SW480 (cell line): ENCODE measurements around the gene UBXN7.
"Not testable (repeated sequence)": the region's sequence is repeated elsewhere in the genome, so short reads cannot be mapped to it uniquely, and the experiment has no call there.

Experiments used
- DNase-seq: peaks from one replicate; pipeline ENCODE4 v3.0.0-alpha.2; 2016; ENCODE audit warnings: low spot score

UBXN7 gene

DNA sequence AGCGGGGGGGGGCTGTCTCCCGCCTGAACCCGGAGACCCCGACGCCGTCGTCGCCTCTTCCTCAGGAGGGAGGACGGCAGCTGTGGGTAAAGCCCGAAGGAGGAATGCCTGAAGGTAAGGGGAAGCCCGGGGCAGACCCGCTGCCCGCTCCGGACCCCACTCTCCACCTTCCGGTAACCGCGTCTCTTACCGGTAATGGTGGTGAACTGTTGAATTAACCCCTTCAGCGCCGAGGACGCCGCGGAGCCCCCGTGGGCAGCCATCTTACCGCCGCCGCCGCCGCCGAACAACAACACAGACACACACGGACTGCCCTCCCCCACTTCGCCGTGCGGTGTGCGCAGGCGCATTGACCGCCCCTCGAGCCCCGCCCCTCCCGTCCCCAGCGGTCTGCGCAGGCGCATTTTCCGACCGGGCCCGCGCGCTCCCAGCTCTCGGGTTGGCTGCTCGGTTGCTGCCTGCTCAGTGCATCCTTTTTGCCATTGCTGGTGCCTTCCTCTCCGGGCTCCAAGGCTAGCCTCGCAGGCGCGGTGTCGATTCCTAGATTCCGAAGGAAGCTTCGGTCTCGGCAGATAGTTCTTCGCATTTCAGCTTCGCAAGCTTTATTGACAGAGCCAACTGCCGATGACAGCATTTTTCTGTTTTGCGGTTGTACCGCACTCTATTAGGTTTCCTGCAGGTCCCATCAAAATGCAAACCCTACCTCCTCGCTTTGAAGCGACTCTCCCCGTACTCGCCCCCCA, at the start of gene UBXN7:
Gene UBXN7, minus strand, starts transcription at position 291 of the 743 bp plus-strand sequence. Its CDS starts 28 bp downstream, at position 263.
- DNase-seq: peak; percentile 92

GRCh38 chr3:196477678-196478077, 45.5 kb upstream of the UBXN7 start:
- DNase-seq: no peak

GRCh38 chr3:196472286-196472685, 40.1 kb upstream of the UBXN7 start:
- DNase-seq: no peak

DNA sequence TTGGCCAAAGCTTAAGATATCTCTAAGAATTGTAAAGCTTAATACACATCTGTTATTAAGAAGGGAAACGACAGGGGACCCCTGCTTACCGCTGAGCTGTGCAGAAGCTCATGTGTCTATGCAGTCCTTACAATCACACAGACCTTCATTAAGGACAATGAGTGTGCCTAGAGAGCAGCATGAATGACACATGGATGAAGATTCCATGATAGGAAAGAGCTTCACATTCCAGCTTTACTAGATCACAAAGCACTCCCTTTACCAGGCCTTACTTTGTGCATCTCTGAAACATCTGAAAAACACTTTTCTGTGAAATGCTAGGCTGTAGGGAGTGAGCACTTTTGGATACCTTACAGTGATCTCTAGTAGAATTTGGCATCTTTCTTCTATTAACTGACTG, 39.3 kb upstream of the UBXN7 start:
- peak; percentile 18 for DNase-seq

DNA sequence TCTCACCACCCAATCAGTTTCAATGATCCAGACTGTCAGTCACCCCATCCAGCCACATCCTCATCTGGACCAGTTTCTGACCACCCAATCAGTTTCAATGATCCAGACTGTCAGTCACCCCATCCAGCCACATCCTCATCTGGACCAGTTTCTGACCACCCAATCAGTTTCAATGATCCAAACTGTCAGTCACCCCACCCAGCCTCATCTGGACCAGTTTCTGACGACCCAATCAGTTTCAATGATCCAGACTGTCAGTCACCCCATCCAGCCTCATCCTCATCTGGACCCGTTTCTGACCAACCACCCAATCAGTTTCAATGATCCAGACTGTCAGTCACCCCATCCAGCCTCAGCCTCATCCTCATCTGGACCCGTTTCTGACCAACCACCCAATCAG, 38.0 kb upstream of the UBXN7 start:
- not testable (repeated sequence) for DNase-seq

- no peak for DNase-seq
Observed at GRCh38 chr3:196463804-196464203, 31.6 kb upstream of the UBXN7 start.

- DNase-seq: no peak
Observed at GRCh38 chr3:196463478-196463756, 31.2 kb upstream of the UBXN7 start.

DNA sequence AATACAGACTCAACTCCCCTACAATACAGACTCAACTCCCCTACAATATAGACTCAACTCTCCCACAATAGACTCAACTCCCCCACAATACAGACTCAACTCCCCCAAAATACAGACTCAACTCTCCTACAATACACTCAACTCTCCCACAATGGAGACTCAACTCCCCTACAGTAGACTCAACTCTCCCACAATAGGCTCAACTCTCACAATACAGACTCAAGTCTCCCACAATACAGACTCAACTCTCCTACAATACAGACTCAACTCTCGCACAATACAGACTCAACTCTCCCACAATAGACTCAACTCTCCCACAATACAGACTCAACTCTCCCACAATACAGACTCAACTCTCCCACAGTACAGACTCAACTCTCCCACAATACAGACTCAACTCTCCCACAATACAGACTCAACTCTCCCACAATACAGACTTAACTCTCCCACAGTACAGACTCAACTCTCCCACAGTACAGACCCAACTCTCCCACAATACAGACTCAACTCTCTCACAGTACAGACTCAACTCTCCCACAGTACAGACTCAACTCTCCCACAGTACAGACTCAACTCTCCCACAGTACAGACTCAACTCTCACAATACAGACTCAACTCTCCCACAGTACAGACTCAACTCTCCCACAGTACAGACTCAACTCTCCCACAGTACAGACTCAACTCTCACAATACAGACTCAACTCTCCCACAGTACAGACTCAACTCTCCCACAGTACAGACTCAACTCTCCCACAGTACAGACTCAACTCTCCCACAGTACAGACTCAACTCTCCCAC, 30.7 kb upstream of the UBXN7 start:
- not testable (repeated sequence) for DNase-seq

GRCh38 chr3:196458063-196458462, 25.8 kb upstream of the UBXN7 start:
- DNase-seq: no peak

GRCh38 chr3:196457470-196457869, 25.2 kb upstream of the UBXN7 start:
- DNase-seq: not testable (repeated sequence)

DNA sequence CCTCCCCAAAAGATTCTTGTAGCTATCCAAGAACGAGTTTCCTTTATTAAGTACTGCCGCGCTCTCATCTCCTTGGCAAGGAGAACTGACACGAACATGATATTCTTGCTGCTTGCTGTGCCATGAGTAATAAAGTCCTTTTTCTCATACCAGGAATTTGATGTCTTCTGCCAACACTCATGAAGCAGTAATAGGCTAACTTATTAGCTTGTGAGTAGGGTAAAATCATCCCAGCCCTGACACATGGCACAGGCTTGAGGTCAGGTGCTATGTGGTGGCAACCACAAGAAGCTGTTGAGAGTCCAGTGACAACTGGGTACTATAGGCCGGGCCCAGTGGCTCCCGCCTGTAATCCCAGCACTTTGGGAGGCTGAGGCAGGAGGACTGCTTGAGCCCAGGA, 22.7 kb upstream of the UBXN7 start:
- DNase-seq: no peak

DNA sequence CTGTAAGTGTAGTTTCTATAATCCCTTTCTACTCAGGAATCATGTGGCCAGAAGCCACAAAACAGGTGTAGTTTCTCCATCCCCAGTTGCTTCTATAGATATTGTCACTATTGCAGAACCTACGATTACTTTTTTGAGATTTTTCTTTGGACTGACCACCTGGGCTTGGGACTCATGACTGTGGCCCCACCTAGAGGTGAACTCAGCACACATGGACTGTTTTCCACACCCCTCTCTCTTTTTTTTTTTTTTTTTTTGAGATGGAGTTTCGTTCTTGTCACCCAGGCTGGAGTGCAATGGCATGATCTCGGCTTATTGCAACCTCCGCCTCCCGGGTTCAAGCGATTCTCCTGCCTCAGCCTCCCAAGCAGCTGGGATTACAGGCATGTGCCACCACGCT, 13.2 kb upstream of the UBXN7 start:
- DNase-seq: peak; percentile 27

- DNase-seq: no peak
Observed at GRCh38 chr3:196444500-196444894, 12.3 kb upstream of the UBXN7 start.

GRCh38 chr3:196440696-196441095, 8.5 kb upstream of the UBXN7 start:
- DNase-seq: no peak

- no peak for DNase-seq
Observed at GRCh38 chr3:196440041-196440537, 7.9 kb upstream of the UBXN7 start.

DNA sequence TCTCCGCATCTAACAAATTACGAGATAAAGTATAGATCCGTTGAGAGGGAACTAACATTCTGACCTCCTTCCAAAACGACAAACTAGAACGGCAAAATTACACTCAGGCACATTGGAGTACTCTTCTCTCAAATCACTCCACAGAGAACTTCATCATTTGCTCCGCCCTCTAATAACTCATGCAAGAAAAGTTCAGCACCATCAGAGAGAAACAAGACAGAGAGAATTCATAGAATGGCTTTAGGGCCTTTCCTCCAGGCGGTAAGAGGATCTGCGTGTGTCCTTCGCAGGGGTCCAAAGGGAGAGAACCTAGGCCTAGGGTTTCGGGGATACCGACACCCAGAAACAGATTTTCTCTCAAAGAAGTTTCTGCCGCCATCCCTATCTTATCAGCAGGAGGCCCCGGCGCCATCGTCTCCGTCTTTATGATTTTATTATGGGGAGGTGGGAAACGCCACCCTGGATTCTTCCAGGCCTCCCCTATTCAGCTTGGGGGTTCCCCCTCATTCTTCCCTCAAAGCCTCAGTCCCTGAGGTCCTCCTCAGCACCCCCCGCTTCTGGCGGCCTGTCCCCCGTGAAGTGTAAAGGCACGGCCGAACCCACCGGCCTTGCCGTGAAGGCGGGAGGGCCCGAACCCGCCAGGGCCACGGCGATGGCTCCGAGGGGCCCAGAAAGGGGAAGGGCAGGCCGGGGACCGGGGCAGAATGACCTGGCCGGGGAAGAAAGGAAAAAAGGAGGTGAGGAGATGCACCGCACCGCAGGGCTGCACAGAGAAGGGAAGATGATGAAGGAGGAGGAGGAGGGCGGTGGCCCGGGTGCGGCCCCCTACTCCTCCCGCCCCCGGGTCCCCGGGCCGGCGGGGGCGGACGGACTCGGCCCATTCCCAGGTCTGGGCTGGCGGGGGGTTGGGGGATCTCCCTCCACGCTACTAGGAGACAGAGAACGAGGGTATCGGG, 768 bp downstream of the UBXN7 start:
- peak; percentile 71 for DNase-seq

- DNase-seq: no peak
Observed at GRCh38 chr3:196428041-196428440, 4.2 kb downstream of the UBXN7 start.

GRCh38 chr3:196424421-196424820, 7.8 kb downstream of the UBXN7 start:
- not testable (repeated sequence) for DNase-seq

GRCh38 chr3:196423044-196423781, 9.0 kb downstream of the UBXN7 start:
- DNase-seq: peak; percentile 43

GRCh38 chr3:196421668-196422067, 10.6 kb downstream of the UBXN7 start:
- DNase-seq: not testable (repeated sequence)

GRCh38 chr3:196419386-196419785, 12.8 kb downstream of the UBXN7 start:
- no peak for DNase-seq
